Liver (tissue), 3 donors: Measurements from ENCODE around the gene KRTAP9-8.

Experiments used
- ATF3 ChIP-seq: IDR thresholded peaks from 2 replicates; pipeline ENCODE4 v1.6.1; 2016; ENCODE audit warnings: antibody characterized with exemption
- CTCF ChIP-seq: fragments of 150-350 bp; IDR thresholded peaks from 2 replicates; pipeline ENCODE4 v1.5.1; 2017; ENCODE audit warnings: improper control_type of control experiment, low read depth, low read length; ENCODE audit not compliant: missing input control
- GABPA ChIP-seq, 2 donors: IDR thresholded peaks in 1 of 2; conservative IDR thresholded peaks in 1 of 2; 2 replicates each; pipeline ENCODE4 v1.6.1; 2016; ENCODE audit warnings: antibody characterized with exemption in 2 of 2, mild to moderate bottlenecking in 1 of 2, moderate library complexity in 1 of 2
- MAX ChIP-seq: IDR thresholded peaks from 2 replicates; pipeline ENCODE4 v1.6.1; 2016; ENCODE audit warnings: antibody characterized with exemption
- RAD21 ChIP-seq, 2 donors: IDR thresholded peaks; 2 replicates each; pipeline ENCODE4 v1.6.1; 2016; ENCODE audit warnings: antibody characterized with exemption in 2 of 2, mild to moderate bottlenecking in 2 of 2
- RXRA ChIP-seq, 2 donors: IDR thresholded peaks; 2 replicates each; pipeline ENCODE4 v1.6.1; 2017 to 2018; ENCODE audit warnings: antibody characterized with exemption in 2 of 2, mild to moderate bottlenecking in 1 of 2
- TAF1 ChIP-seq: conservative IDR thresholded peaks from 2 replicates; pipeline ENCODE4 v1.6.1; 2016; ENCODE audit warnings: antibody characterized with exemption, mild to moderate bottlenecking
- ZBTB33 ChIP-seq: IDR thresholded peaks from 2 replicates; pipeline ENCODE4 v1.6.1; 2016; ENCODE audit warnings: antibody characterized with exemption
- donor health status: healthy.
- donor health status: healthy.

- TF ChIP-seq TAF1 (no peak), GABPA (IDR thresholded peaks at IDR 0.05 in 1 of 2, conservative IDR thresholded peaks at IDR 0.05 in 1 of 2) (no peak), CTCF (no peak), RAD21 (IDR thresholded peaks at IDR 0.05) (no peak), ZBTB33 (no peak), RXRA (IDR thresholded peaks at IDR 0.05) (no peak), MAX (no peak), ATF3 (no peak)
These were observed 41.7 kb upstream of the KRTAP9-8 start for GRCh38 chr17:41196068-41196467.
